GM18909 (cell line): Measurements from ENCODE around the gene SLC22A23.
"Not testable (repeated sequence)": the region's sequence is repeated elsewhere in the genome, so short reads cannot be mapped to it uniquely, and the experiment has no call there.

Experiments
- ATAC-seq: cut with Tn5 transposase; IDR thresholded peaks from one replicate; pipeline ENCODE4 v1.9.1; 2021; ENCODE audit warnings: mild to moderate bottlenecking; ENCODE audit not compliant: unreplicated experiment, poor library complexity

The SLC22A23 gene

DNA sequence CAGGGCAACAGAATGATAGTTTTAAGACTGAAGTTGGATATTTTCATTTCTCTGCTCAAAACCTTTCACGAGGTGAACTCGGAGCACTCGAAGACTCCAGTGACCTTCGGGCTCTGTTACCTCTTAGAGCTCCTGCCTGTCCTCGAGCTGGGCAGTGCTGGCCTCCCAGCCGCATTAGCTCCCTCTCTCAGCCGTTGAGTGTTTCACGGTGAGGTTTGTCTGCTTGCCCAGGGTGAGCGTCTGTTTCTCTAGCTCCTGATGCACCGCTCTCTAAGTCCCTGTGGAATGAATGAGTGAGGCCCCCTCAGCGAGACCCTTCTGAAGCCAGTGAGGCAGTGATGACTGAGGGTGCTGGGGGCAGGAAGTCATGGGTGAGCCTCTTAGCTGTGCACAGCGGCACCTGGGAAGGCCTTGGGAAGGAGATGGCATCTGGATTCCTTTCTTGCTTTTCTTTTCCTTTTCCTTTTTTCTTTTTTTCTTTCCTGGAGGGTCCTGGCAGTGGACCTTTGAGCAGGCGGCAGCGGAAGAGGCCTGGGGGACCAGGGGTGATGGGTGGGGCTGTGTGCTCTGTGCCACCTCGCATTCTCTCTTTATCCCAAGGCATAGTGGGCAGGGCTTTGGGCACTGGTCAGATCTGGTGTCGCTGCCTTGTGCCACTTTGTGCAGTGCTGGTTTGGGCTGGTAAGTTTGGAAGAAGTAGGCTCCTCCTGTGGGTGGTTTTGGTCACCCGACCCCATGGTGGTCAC, 195.9 kb downstream of the SLC22A23 start:
- ATAC-seq: no peak

DNA sequence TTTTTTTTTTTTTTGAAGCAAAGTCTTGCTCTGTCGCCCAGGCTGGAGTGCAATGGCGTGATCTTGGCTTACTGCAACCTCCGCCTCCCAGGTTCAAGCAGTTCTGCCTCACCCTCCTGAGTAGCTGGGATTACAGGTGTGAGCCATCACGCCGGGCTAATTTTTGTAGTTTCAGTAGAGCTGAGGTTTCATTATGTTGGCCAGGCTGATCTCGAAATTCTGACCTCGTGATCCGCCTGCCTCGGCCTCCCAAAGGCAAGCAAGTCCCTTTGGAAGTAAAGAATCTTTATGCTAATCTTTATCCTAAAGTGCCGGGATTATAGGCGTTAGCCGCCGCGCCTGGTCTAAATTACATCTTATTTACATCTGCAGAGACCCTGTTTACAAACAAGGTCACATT, 196.6 kb downstream of the SLC22A23 start:
- no peak for ATAC-seq

DNA sequence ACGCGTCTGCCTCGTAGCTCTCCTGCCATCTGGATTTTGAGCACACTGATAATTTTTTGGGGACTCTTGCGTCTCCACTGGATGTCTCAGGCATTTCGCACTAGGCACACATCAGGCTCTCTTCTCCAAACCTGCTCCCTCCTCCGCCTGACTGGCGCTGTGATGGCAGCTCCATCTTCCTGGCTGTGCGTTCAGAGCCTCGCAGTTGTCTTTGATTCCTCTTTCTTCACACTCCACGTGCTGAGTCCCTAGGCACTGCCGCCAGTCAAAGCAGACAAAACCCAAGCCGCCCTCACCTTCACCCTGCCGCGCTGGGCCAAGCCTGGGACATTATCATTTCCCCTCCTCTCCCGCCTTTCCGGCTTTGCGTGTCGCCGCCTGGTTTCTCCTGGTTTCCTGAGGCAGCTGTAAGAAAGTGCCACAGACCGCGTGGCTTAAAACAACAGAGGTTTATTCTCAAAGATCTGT, 197.3 kb downstream of the SLC22A23 start:
- peak; percentile 35 for ATAC-seq

DNA sequence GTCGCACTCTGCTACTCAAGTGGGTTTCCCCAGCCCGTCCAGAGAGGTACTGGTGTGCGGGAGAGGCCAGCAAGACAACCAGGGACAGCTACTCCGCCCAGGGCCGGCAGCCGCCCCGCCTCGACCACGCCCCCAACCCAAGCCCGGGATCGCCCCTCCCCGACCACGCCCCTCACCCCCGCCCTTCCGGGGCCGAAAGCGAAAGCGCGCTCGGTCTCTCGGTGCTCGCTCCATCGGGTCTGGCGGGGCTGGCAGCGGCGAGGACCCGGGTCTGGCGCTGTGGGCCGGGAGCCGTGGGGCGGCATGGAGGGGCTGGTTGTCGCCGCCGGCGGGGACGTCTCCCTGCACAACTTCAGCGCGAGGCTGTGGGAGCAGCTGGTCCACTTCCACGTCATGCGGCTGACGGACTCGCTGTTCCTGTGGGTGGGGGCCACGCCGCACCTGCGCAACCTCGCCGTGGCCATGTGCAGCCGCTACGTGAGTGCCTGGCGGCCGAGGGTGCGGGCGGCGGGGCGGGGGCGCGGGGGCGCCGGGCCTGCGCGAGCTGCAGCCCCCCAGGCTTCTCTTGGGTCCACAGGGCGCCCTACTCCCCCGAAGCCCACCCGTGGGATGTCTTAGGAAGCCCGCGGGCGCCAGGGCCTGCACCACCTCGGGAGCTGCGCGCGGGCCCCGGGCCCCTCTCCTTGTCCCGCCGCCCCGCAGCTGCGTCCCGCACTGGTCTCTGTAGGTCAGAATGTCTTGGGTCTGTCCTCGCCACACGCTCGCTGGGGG, 197.9 kb downstream of the SLC22A23 start, which contains the start of gene PSMG4:
PSMG4 (plus strand) TSS at position 228 of the 771 bp plus-strand sequence; CDS start at position 304, 76 bp downstream.
- peak; percentile 75 for ATAC-seq

DNA sequence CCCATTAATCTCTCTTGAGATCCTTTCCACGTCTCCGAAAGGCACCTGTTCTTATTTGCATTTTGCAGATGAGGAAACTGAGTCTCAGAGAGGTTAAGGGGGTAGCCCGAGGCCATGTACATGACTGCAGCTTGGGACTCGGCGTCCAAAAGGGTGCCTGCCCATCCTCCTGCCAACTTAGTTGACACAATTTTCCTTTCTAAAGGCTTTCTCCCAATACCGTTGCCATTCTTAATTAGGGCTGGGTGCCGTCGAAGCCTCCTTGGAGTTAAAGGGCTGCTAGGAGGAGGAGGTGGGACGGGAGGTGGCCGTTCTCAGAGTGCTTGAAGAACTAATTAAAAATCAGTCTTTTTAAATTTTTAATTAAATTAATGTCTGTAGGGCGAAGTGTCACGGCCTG, 198.6 kb downstream of the SLC22A23 start:
- ATAC-seq: no peak

DNA sequence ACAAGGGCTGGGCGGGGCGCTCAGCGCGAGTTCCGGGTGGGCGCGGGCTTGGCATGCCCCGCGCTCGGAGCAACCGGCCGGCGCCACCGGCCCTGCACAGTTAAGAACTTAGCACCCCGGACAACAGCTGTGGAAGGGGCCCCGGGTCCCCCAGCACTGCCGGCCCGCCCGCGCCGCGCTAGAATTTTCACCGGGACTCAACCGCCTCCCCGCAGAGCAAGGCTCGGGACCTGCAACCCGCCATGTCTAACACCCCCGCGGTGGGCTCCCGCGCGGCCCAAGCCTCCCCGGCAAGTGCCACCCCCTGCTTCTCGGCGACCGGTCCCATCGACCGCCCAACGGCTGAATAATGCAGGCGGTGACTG, 203.3 kb downstream of the SLC22A23 start:
- ATAC-seq: no peak

DNA sequence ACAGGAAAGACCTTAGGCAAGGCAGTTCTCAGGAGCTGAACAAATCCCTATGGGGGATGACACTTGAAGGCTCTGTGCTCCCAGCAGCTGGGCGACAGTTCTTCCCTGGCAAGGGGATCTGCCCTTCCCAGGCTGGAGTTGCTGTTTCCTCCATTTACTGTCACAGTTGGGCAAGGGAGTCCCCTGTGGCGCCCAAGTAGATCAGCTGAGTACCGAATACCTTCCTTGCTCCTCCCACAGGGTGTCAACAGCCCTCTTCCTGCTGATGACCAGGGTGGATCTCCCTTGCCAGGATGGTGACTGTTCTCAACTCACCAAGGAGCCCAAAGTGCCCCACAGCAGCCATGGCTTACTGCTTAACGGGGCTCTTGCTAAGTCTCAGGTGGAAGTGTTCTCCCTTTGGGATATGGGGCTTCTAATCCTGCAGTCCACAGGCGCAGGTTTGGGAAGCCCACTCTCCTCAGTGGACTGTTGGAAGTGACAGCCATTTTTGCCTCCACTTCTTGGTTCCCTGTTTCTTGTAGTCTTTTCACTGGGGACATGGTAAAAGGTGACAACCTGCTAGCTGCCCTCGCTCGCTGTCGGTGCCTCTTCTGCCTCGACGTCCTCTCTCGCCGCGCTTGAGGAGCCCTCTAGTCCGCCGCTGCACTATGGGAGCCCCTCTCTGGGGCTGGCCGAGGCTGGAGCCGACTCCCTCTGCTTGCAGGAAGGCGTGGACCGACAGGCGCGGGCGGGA, 203.8 kb downstream of the SLC22A23 start:
- ATAC-seq: no peak

DNA sequence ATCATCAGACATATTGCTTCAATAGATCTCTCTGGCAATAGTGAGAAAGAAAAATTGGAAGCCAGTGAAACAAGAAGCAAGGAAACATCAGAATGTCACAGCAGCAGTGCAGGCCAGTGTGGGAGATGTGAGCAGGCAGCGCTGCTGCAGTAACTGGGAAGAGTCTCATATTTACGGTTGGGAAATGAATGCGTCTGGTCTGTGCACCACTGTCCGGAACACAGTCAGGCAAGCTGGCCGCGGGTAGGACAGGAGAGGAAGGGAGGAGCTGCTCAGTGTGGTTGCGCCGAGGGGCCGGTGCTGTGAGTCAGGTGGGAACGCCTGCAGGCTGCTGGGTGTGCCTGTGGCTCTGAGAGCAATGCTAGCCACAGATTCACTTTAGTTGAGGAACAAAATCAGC, 204.5 kb downstream of the SLC22A23 start:
- ATAC-seq: no peak

DNA sequence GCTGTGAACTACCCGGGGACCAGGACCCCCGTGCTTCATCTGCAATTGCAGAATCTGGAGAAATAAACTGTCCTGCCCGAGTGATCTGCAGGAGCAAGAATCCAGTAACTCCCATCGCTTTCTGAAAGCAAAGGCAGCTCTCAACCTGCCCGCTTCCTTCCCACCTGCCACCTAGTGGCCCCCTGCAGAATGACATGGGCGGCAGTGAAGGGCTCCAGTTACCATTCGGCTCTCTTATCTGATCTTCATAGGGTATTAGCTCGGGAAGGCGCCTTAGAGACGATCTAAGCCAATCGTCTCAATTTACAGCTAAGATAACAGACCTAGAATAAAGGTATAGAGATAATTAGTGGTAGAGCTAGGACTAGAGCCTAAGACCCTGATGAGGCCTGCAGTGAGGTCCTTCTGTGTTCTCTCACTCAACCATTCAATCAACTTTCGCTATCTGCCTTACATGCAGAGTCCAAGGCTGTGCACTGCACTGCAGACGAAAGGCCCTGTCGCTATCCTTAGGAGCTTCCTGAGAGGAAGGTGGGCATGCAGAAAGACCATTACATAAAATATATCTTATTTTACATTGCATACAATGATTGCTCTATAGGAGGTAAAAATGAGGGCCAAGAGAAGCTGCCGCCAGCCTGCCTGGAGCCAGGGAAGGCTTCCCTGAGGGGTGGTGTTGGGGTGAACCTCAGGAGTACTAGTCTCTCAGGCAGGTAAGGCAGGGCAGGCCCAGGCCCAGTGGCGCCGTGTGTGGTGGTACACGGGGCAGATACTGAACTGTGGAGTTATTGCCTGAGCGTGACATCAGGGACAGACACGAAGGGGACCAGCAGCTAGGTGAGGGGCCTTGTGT, 205.2 kb downstream of the SLC22A23 start:
- peak; percentile 63 for ATAC-seq

DNA sequence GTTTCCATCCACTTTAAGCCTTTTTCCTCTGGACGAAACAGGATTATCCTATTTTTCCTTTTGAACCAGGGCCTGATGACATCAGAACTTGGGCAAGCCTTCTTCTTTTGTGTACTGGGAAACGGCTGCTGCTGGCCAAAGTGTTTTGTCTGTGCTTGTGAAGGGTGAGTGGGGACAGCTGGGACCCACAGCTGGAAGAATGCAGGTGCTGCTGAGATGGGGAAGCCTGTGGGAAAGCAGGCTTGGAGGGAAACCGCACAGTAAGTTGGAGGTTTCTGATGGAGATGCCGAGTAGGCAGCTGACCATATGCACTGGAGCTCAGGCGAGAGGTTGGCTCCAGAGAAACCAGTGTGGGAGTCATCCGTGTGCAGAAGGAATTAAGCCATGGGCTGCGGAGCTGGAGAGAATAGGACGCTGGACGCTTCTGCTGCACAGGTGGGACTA, 206.6 kb downstream of the SLC22A23 start:
- ATAC-seq: no peak

DNA sequence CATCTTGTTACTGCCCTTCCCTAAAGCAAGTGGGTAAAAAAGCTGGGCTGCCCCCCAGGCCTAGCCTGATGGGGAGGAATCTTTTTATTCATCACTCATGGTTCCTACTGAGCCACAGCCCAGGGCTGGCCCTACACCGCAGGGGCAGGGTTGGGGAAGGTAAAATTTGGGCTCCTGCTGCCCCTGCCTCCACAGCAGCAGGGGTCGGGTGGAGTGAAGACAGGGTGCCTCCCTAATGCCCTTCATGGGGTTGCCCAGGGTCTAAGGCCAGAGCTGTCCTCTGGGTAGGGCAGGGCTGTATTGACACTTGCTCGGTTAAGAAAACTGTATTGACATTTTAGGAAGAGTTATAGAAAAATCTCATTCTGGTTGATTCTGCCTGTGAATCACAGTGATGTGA, 207.0 kb downstream of the SLC22A23 start:
- no peak for ATAC-seq

DNA sequence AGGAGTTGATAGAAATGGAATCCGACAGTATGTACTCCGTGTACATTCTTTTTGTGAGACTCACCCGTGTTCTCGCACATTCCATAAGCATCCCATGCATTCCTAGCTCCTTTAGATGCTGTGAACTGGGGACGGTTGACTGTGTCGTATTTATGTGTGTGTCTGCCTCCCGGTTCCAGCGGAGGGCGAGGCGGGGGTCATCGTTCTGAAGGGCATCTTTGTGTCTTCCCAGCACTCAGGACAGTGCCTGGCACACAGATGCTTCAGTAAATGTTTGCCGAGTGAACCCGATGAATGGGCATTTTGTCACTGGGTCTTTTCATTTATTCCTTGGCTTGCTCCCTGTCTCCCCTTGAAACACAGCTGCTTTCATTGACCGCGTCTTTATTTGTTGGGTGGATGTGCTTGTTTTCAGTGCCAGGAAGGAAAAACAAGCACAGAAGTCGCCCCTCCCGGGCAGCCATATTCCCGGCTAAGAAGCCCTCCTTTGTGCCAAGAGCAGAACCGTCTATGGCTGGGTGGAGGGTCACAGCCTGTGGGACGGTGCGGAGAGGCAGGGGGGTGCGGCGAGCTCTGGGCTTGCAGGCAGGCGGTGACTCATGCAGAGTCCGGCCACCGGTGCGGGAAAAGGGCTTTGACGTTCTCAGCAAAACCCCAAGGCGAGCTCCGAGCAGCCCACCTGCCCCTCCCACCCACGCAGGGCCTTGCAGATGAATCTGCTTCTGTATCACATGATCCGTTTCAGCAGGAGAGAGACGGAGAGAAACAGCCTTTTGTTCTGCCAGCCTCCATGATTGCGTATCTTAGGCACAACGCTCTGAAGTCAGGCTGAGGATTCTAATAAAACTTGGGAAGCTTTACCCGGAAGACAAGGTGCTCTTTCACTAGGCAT, 209.3 kb downstream of the SLC22A23 start:
- no peak for ATAC-seq

DNA sequence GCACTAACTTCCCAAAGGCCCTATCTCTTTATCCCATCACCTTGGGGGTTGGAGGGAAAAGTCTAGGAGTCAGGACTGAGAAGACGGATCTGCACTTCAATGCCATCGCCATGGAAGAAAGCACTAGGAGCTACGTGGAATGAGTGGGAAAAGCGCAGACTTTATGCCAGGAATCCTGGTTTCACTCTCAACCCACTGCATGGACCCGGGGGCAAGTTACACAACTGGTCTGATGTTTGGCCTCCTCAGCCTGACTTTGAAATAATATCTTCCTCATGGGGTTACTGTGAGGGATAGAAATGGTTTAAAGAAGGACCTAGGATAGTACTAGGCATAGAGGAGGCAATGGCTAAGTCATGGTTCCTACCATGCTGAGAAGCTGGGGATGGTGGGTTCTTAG, 211.6 kb downstream of the SLC22A23 start:
- no peak for ATAC-seq

DNA sequence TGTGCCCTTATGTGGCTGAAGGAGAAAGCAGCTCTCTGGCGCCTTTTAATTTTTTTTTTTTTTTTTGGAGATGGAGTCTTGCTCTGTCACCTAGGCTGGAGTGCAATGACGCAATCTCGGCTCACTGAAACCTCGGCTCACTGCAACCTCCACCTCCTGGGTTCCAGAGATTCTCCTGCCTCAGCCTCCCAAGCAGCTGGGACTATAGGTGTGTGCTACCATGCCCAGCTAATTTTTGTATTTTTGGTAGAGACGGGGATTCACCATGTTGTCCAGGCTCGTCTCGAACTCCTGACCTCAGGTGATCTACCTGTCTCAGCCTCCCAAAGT, 212.1 kb downstream of the SLC22A23 start:
- ATAC-seq: not testable (repeated sequence)

DNA sequence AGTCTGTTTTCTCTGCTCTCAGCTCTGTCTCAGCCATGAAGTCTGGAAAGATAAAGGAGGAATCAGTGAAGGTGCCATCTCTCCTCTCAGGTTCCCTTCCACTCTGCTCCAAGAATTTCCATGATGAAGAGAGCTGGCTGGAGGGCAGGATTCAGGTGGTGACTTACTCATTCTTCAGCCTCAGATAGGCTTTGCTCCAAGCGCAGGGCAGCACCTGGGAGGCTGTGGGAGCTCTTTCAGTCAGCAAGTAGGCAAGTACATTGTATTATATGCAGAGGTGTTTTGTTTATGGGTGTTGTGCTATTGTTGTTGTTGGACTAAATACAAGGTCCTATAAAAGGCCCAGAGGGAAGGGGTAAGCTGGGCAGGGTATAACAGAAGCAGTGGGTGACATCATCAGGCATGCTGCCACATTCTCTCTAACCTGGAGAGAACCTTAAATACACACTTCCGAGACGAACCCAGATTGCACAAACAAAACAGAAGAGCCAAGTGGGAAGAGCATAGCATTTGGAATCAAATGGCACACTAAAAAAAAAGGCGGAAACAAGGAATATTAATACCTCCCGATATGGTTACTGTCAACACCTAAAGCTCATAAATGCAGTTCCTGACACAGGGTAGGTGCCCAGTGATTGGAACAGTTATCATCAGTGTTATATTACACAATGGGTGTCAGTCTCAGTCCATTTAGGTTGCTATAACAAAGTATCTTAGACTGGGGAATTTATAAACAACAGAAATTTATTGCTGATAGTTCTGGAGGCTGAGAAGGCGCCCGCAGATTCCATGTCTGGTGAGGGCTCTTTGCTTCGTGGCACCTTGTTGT, 212.6 kb downstream of the SLC22A23 start:
- ATAC-seq: no peak

DNA sequence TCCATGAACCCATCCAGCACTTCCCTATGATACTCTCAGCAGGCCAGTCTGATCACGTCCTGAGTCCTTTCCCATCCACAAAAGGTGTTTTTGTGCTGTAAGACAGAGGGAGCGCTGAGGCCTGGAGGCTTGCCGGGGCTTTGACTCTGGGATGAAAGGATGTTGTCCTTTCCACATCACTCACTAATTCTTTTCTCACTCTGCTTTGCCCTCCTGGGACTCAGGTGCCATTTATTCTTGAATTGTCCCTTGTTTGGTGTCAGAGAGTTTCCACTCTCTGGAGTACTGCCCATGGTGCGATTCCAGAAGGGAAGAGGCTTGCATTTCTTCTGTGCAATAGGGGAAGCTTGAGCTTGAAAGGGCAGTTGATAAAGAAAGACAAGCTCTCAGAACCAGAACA, 214.1 kb downstream of the SLC22A23 start:
- ATAC-seq: no peak

DNA sequence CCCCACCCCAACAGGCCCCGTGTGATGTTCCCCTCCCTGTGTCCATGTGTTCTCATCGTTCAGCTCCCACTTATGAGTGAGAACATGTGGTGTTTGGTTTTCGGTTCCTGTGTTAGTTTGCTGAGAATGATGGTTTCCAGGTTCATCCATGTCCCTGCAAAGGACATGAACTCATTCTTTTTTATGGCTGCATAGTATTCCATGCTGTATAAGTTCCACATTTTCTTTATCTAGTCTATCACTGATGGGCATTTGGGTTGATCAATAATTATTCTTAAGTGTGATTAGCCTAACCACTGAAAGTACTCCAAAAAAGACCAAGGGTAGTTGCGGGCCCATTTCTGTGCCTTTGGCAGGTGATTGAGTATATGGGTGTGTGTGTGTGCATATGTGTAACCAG, 215.1 kb downstream of the SLC22A23 start:
- ATAC-seq: not testable (repeated sequence)

DNA sequence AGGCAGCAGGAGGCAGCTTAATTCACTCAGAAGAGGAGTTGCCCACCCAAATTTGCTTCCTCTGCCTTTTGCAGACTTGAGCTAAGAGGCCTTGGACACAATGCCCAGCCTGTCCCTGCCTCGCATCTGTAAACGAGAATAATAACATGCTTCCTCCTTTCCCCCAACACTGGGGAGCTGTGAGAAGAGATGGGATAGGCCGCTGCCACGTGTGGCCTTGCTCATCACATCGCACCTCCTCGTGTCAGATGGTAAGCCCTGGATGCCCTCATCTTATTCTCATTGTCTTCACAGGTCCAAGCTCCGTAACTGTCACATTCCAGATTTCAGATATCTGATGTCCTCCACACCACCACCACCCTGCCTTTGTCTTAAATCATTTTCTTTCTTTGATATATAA, 216.3 kb downstream of the SLC22A23 start:
- ATAC-seq: no peak
